AG09319 (cell line): ENCODE results near the gene ATXN7L3.

ENCODE experiments used
- DNase-seq: peaks from one replicate; pipeline ENCODE4 v3.0.0-alpha.2; 2010; ENCODE audit warnings: low read depth; ENCODE audit errors: extremely low read depth
- TF ChIP-seq, protein P1 (sequence below): IDR thresholded peaks from 2 replicates; pipeline ENCODE4 v1.5.1; 2011; ENCODE audit warnings: low read depth, mild to moderate bottlenecking, inconsistent platforms, low read length, moderate library complexity

The ATXN7L3 gene

DNA sequence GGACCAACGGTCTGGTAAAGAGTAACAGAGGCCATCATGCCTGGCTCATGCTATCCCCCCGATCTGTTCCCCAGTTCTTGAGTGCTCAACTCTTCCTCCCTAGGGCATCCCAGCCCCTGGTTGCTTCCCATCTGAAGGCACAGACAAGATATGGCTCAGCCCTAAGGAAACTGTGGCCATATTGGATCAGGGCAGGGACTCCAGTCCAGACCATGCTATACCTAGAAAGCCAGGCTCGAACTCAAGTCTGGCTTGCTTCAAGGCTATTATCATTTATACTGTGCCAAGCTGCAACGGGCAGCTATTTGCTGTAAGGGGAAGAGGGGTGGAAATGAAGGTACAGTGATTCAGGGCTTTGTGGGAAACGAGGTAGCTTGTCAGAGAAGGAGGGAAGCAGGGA lies 17.0 kb upstream of the ATXN7L3 start:
- TF ChIP-seq, protein P1, sequence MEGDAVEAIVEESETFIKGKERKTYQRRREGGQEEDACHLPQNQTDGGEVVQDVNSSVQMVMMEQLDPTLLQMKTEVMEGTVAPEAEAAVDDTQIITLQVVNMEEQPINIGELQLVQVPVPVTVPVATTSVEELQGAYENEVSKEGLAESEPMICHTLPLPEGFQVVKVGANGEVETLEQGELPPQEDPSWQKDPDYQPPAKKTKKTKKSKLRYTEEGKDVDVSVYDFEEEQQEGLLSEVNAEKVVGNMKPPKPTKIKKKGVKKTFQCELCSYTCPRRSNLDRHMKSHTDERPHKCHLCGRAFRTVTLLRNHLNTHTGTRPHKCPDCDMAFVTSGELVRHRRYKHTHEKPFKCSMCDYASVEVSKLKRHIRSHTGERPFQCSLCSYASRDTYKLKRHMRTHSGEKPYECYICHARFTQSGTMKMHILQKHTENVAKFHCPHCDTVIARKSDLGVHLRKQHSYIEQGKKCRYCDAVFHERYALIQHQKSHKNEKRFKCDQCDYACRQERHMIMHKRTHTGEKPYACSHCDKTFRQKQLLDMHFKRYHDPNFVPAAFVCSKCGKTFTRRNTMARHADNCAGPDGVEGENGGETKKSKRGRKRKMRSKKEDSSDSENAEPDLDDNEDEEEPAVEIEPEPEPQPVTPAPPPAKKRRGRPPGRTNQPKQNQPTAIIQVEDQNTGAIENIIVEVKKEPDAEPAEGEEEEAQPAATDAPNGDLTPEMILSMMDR: no peak
- DNase-seq: no peak

DNA sequence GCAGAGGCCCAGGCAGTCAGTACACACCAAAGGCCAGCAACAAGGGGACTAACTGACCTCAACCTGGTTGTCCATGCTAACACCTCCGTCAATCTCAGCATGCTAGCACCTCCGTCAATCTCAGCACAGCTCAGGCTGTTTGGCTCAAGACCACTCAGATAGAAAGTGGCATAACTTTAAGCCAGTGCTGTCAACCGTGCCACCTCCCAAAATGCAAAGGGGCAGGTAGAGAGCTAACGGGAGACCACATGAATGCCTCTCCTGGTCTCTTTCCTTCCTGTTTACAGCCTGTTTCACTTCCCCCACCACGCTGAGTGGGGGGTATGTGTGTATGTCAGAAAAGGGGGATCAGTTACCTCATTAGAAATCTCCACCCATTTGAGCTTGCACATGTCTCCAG lies 16.5 kb upstream of the ATXN7L3 start:
- DNase-seq: no peak
- TF ChIP-seq, protein P1: no peak

DNA sequence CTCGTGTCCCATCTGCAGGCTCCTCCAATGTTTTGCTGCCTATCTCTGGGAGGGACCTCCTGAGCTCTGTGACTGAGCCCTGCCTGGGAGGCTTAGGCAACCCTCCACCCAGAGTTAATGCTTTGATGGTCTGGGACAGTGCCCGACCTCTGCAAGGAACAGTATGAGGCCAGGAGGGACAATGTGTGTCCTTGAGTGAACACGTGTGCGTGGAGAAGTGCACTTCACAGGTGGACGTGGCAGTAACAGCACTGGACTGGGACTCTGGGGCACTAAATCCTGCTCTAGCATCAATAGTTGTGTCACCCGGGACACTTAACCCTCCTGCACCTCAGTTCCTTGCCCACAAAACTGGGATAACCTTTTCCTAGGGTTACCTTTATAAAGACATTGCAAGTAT lies 15.2 kb upstream of the ATXN7L3 start:
- no peak for DNase-seq
- TF ChIP-seq, protein P1: no peak

DNA sequence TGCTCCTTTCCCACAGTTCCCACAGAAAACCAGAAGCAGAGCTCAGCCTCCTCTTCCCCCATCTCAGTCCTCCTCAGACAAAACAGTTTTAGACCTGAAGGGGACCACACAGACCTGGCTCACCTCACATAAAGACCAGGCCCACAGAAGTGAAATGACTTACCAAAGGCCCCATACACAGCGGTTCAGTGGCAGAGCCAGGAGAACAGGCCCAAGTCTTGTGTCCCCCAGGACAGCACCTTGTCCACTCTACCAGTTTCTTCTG lies 14.5 kb upstream of the ATXN7L3 start:
- TF ChIP-seq, protein P1: no peak
- no peak for DNase-seq

DNA sequence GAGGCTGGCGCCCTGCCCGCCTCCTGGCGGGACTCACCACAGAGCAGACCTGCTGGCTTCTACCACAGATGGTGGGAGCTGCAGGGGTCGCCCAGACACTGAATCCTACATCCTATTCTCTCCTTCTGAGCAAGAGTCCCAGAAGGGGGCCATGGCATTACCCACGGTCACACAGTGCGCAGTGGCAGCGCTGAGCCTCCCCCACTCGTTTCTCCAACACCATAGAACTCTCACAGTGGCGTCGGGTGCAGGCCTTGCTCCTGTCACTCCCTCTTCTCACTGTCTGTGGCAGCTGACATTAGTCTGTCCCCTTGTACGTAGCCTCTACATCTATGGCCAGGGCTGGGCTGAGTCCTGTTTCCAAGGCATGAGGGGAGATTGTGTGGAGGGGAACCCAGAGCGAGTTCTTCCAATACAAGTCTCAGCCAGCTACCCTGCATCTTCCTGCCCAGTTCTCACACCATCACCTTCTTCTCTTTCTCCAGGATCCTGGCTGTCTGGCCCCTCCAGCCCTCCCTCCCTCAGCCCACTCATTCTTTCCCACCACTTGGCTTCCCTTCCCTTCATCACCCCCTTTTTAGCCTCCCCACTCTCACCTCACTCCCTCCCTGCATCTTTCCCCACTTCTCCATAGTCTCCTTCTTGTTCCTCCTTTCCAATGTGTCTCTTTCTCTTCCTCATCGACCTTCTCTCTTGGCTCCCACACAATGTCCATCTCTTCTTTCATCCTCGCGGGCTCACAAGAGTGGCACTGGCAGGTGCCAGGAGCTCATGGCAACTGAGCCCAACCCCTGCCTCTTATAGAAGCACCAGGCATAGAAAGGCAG lies 13.9 kb upstream of the ATXN7L3 start:
- DNase-seq: no peak
- TF ChIP-seq, protein P1: no peak

DNA sequence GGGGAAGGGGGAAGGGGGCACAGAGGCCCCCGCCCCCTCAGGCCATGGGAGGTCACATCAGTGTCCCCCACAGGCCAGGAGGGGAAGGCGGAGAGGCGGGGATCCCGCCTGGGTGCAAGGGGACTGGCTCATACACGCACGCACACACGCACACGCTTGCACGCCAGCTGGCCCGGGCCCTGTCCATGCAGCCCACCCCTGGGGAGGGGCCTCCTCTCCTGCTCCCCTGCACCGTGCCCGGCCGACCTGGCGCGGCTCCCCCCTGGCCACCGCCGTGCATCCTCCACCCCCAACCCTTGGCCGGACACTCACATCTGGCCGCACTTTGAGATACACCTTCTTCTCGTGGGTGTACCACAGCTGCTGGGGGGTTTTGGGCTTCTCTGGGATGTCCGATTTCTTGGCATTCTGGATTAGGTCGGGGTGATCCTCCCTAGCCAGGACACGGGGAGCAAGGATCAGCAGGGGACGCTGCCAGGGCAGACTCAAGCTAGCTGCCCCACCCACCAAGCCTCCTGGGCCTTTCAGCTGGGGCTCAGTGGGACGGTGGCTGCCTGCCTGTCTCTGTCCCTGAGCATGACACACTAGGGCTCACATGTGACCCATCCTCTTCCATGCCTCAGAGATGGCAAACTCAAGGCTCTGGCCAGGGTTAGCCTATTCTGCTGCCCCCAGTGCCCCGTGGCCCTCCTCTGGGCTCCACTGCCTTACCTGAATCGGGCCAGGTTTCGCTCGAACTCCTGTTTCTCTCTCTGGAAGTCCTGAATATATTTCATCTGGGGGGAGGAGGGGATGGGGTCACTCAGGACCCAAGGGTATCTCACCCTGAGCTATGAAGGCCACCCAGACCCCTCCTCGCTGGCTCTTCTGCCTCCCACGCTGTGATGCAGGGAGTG lies 13.1 kb upstream of the ATXN7L3 start:
- no peak for DNase-seq
- TF ChIP-seq, protein P1: no peak
